MM.1S (cell line): Measurements from ENCODE around the gene HGFAC.

Experiments used
- DNase-seq: peaks from one replicate; pipeline ENCODE4 v3.0.0-alpha.2; 2015
- H2AFZ ChIP-seq: fragments of 300-600 bp; sonication (generic); 2 replicates; pipeline ENCODE4 v1.6.0; 2016; ENCODE audit warnings: antibody characterized with exemption, low read length
- H3F3A ChIP-seq: fragments of 300-600 bp; sonication (generic); 2 replicates; pipeline ENCODE4 v1.6.1; 2016; ENCODE audit warnings: mild to moderate bottlenecking, antibody characterized with exemption, low read length, moderate library complexity, mixed read lengths; ENCODE audit not compliant: insufficient read depth
- H3K27ac ChIP-seq: fragments of 300-600 bp; sonication (generic); 2 replicates; pipeline ENCODE4 v1.5.1; 2016; ENCODE audit warnings: mild to moderate bottlenecking, low read length
- H3K27me3 ChIP-seq: fragments of 300-600 bp; sonication (generic); replicated peaks from 2 replicates; pipeline ENCODE4 v1.6.0; 2016; ENCODE audit warnings: low read length; ENCODE audit not compliant: insufficient read depth
- H3K36me3 ChIP-seq: fragments of 300-600 bp; sonication (generic); replicated peaks from 2 replicates; pipeline ENCODE4 v1.6.1; 2016; ENCODE audit warnings: mild to moderate bottlenecking, low read length, mixed read lengths; ENCODE audit not compliant: insufficient read depth
- H3K4me1 ChIP-seq: fragments of 300-600 bp; sonication (generic); 2 replicates; pipeline ENCODE4 v1.6.1; 2016; ENCODE audit warnings: low read length, mixed read lengths
- H3K4me2 ChIP-seq: fragments of 300-600 bp; sonication (generic); 2 replicates; pipeline ENCODE4 v1.6.0; 2016; ENCODE audit warnings: low read depth, low read length
- H3K4me3 ChIP-seq: fragments of 300-600 bp; sonication (generic); 2 replicates; pipeline ENCODE4 v1.5.1; 2016; ENCODE audit warnings: low read length, mixed read lengths
- H3K79me2 ChIP-seq: fragments of 300-600 bp; sonication (generic); 2 replicates; pipeline ENCODE4 v1.6.1; 2016; ENCODE audit warnings: mixed run types, low read length, mixed read lengths
- H3K9ac ChIP-seq: fragments of 300-600 bp; sonication (generic); 2 replicates; pipeline ENCODE4 v1.6.1; 2016; ENCODE audit warnings: low read length, mixed read lengths
- H3K9me2 ChIP-seq: fragments of 300-600 bp; sonication (generic); replicated peaks from 2 replicates; pipeline ENCODE4 v1.6.1; 2016; ENCODE audit warnings: mild to moderate bottlenecking, low read length, mixed read lengths; ENCODE audit not compliant: insufficient read depth
- H3K9me3 ChIP-seq: fragments of 300-600 bp; sonication (generic); replicated peaks from 2 replicates; pipeline ENCODE4 v1.6.1; 2016; ENCODE audit warnings: mild to moderate bottlenecking, low read length, mixed read lengths; ENCODE audit not compliant: insufficient read depth
- H4K20me1 ChIP-seq: fragments of 300-600 bp; sonication (generic); 2 replicates; pipeline ENCODE4 v1.6.1; 2016; ENCODE audit warnings: mild to moderate bottlenecking, low read length, moderate library complexity, mixed read lengths; ENCODE audit not compliant: insufficient read depth
- CTCF ChIP-seq: fragments of 300-600 bp; sonication (generic); IDR thresholded peaks from 2 replicates; pipeline ENCODE4 v1.5.1; 2016; ENCODE audit warnings: antibody characterized with exemption, low read length, mixed read lengths
- EZH2 ChIP-seq: fragments of 300-600 bp; sonication (generic); optimal IDR thresholded peaks from 2 replicates; pipeline ENCODE3; 2017; ENCODE audit warnings: low read depth, mild to moderate bottlenecking, antibody characterized with exemption, low read length, mixed read lengths
- EZH2phosphoT487 ChIP-seq: fragments of 300-600 bp; sonication (generic); IDR thresholded peaks from 2 replicates; pipeline ENCODE4 v1.6.1; 2018; ENCODE audit warnings: antibody characterized with exemption, low read length

HGFAC gene

GRCh38 chr4:3479358-3480101 lies 37.8 kb downstream of the HGFAC start:
- Histone ChIP-seq H2AFZ (no peak overlapping the region), H3K36me3 (no peaks in the 10 kb centered on the region)

GRCh38 chr4:3480528-3481112 lies 38.9 kb downstream of the HGFAC start:
- H3K79me2 ChIP-seq, result no peaks in the 10 kb centered on the region
- H4K20me1 ChIP-seq, result no peaks in the 10 kb centered on the region
- H3K27me3 ChIP-seq, result peaks cover 91% of the 10 kb centered on the region

More at GRCh38 chr4:3479358-3480101, 37.8 kb downstream of the HGFAC start:
- H3F3A ChIP-seq, result no peaks in the 10 kb centered on the region
- H3K4me3 ChIP-seq, result no peak overlapping the region
- H3K9me2 ChIP-seq, result no peaks in the 10 kb centered on the region
- no peak overlapping the region for H3K9ac ChIP-seq
- H3K27me3 ChIP-seq, result peaks cover 91% of the 10 kb centered on the region
- no peak for DNase-seq
- H3K9me3 ChIP-seq, result no peaks in the 10 kb centered on the region
- TF ChIP-seq CTCF, result no peak
- no peak for TF ChIP-seq EZH2
- no peak for TF ChIP-seq EZH2phosphoT487
- H3K79me2 ChIP-seq, result no peaks in the 10 kb centered on the region
- no peaks in the 10 kb centered on the region for H3K4me1 ChIP-seq
- H4K20me1 ChIP-seq, result no peaks in the 10 kb centered on the region
- H3K27ac ChIP-seq, result no peak overlapping the region
- H3K4me2 ChIP-seq, result no peak overlapping the region

GRCh38 chr4:3481113-3481531 lies 39.4 kb downstream of the HGFAC start:
- H2AFZ ChIP-seq, result no peak overlapping the region
- H3K4me2 ChIP-seq, result no peak overlapping the region
- no peaks in the 10 kb centered on the region for H3K4me1 ChIP-seq
- no peaks in the 10 kb centered on the region for H3K9me3 ChIP-seq
- H3K27me3 ChIP-seq, result peaks cover 94% of the 10 kb centered on the region
- TF ChIP-seq EZH2phosphoT487 (no peak), EZH2 (peak; percentile 1), CTCF (no peak)
- H3K4me3 ChIP-seq, result no peak overlapping the region
- no peak for DNase-seq
- H3K9ac ChIP-seq, result no peak overlapping the region
- no peaks in the 10 kb centered on the region for H3F3A ChIP-seq
- H3K9me2 ChIP-seq, result no peaks in the 10 kb centered on the region
- no peak overlapping the region for H3K27ac ChIP-seq
- no peaks in the 10 kb centered on the region for H3K36me3 ChIP-seq
- H4K20me1 ChIP-seq, result no peaks in the 10 kb centered on the region
- H3K79me2 ChIP-seq, result no peaks in the 10 kb centered on the region

More at GRCh38 chr4:3480528-3481112, 38.9 kb downstream of the HGFAC start:
- peak; percentile 94 for TF ChIP-seq CTCF
- TF ChIP-seq EZH2, result peak; percentile 41
- no peak for TF ChIP-seq EZH2phosphoT487
- no peaks in the 10 kb centered on the region for H3K9me2 ChIP-seq
- DNase-seq, result peak; percentile 64
- no peaks in the 10 kb centered on the region for H3F3A ChIP-seq
- no peaks in the 10 kb centered on the region for H3K36me3 ChIP-seq
- H2AFZ ChIP-seq, result no peak overlapping the region
- no peaks in the 10 kb centered on the region for H3K4me1 ChIP-seq
- H3K27ac ChIP-seq, result no peak overlapping the region
- no peak overlapping the region for H3K4me3 ChIP-seq
- H3K9ac ChIP-seq, result no peak overlapping the region
- no peaks in the 10 kb centered on the region for H3K9me3 ChIP-seq
- H3K4me2 ChIP-seq, result no peak overlapping the region
